Fibroblast of skin of left biceps (primary cell): ENCODE measurements around the gene TSPAN9.

Source experiments
- DNase-seq, 2 experiments: peaks; one replicate each; pipeline ENCODE4 v3.0.0-alpha.2; 2013; ENCODE audit warnings: low read depth in 2 of 2

TSPAN9 gene

GRCh38 chr12:3225154-3225795 lies 148.1 kb downstream of the TSPAN9 start:
- no peak for DNase-seq

DNA sequence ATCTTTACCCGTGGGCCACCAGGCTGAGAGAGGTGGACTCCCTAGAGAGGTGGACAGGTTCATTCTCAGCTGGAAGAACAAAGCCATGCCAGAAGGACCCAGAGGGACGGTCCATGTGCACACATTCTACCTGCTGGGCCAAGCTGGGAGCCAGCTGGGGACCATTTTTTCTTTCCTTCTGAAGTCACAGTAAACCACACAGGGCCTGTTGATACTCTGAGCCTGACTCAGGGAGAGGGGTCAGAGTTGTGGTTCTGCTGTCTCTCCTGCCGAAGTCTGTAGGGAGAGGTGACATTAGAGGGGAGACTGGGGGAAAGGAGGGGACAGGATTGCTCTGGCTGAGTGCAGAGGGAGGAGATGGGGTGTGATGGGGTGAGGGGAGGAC lies 148.6 kb downstream of the TSPAN9 start:
- no peak for DNase-seq

DNA sequence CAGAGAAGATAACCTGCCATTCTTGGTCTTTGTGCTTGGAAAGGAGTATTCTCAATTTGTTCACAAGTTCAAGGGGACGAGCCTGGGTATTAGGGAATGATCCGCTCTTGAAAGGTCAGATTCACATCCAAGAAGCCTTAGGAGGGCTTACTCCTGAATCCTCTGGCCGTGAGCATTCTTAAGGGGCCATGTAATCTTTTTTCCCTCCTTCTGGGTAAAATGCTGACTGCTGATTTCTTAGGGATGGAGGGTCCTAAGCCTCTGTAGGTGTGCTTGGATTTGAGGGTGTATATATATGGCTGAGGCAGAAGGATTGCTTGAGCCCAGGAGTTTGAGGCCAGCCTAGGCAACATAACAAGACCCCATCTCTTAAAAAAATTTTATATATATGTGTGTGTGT lies 149.1 kb downstream of the TSPAN9 start:
- no peak for DNase-seq

DNA sequence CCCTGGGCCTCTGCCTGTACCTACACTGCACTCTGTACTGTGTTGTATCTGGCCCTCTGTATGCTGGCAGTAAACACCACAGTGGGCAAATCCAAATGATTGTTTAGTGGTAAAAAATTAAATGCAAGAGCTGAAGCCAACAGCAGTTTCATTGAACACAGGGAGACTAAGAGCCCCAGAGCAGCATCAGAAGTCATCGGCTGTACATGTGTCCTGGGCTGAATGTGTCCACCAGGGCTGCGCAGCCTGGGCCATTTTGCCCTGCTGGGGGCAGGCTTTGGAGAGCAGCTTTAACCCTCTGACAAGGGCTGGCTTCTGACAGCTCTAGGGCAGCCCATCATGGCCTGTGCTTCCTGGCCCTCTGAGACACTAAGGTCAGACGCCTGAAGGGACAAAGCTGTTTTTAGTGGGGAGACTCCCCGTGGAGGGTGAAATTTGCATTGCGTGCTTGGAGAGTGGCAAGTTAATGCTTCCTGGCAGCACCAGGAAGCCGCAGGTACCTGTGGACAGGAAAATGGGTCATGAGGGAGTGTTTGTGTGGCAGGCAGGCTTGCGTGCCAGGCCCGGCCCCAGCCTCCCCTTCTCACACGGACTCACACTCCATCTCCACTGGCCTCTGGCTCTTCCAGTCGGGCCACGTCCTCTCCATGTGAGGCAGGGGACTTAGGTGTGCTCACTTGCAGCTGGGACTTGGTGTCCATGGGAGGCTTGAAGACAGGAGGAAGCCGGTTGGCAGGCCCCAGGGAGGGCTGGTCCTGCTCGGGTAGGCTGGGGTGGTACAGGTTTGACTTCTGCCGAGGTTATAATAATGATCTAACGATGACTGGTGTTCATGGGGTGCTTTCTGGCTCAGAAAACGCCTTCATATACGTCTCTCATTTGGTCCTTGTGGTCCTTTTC lies 150.1 kb downstream of the TSPAN9 start:
- DNase-seq: no peak

DNA sequence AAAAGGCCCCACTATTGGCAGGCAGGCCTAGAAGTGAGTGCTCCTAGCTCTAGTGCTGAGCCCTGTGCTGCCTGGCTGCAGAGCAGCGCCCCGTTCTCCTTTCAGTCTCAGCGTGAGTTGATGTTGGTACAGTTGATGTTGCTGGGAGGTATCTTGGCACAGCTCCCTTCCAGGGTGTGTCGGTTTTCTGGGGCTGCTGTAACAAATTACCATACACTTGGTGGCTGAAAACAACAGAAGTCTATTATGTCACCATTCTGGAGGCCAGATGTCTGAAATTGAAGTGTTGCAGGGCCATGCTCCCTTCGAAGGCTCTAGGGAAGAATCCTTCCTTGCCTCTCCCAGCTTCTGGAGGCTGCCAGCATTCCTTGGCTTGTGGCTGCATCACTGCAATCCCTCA lies 151.4 kb downstream of the TSPAN9 start:
- no peak for DNase-seq

DNA sequence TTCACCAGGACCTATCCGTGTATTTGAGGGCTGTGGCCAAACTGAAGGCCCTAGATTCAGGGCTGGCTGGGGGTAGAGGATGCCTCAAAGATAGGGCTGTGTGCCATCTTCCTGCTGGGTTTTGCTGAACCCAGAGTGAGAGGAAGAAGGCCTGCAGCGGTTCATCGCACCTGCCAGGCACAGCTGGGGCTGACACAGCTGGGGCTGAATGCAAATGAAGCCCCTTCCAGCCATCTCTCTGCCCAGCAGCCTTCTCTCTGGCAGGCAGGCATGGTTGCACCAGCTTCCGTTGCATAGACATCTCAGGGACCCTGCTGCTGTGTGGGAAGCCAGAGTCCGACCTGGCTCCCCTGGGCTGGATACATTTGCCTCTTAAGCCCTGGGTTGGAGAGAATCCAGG lies 152.4 kb downstream of the TSPAN9 start:
- DNase-seq: no peak

DNA sequence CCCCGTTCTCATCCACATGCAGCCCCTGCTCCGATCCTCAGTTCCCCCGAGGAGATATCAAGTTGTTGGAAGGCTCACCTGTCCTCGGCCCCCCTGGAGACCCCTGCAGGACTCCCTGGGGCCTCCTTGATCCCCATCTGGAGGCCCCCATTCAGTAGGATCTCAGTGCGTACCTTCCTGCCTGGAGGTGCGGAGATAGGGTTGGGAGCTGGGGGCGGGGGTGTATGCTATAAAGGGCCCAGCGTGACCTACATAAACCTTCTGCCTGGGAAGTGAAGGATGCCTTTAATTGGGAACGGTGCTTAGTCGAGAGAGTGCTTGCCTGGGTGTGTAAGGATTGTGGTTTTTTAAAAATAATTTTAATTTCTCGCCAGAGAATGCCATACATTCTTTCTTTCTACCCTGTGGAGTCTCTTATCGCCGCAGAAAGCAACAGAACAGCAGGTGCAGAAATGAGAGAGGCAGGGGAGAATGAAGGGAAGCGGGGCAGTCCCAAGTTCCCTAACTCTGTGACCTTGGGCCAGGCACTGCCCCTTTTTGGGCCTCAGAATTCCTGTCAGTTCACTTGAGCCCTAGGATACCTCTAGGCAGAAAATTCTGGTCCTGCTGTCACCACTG lies 153.7 kb downstream of the TSPAN9 start:
- DNase-seq: no peak

GRCh38 chr12:3231399-3231876 lies 154.3 kb downstream of the TSPAN9 start:
- DNase-seq: no peak

GRCh38 chr12:3233797-3234196 lies 156.6 kb downstream of the TSPAN9 start:
- DNase-seq: no peak

GRCh38 chr12:3236345-3237187 lies 159.4 kb downstream of the TSPAN9 start:
- DNase-seq: no peak

GRCh38 chr12:3238196-3238595 lies 161.0 kb downstream of the TSPAN9 start:
- no peak for DNase-seq

DNA sequence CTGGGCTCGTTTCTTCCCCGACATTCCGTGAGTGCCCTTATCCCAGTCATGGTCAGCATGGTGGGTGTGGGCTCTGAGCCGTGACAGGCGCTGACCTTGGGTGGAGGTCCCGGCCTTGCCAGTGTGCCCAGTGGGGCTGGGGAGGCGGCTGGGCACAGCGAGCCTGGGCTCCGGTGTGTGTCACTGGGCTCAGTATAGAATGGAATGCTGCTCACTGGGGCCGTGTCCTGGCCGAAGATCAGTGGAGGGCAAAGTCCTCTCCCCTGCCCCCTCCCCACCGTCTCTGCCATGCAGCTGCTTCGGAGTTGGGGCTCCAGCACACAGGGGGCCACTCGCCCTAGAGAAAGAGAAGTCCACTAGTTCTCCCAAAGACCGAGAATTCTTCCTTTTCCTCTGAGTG lies 164.4 kb downstream of the TSPAN9 start:
- DNase-seq: no peak

DNA sequence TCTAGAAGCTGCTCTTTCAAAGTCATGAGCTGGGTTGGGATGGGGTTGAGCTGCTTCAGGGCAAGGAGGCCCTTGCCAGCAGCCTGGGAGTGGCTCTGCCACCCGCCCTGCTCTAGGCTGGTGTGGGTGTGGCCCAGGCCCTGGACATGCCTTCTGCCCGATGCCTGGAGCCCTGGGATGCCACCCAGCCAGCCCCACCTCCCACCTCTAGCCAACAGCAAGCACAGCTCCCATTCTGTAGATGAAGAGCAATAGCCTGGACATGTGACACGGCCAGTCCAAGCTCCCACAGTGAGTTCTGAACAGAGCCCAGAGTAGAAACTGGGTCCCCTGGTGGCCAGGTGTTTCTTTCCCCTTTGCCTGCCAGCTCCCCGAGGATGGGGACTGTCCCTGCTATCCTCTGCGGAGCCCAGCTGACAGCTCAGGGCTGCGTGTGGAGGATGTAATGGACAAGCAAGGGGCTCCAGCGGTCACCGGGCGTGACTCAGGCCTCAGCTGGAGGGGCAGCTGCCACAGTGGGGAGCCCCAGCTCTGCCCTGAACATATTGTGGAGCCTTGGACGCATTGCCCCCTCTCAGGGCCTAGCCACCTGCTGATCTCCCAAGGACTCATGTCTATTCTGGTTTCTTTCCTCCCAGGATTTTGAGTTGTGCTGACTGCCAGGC lies 165.2 kb downstream of the TSPAN9 start:
- no peak for DNase-seq

- no peak for DNase-seq
These were observed 166.4 kb downstream of the TSPAN9 start for GRCh38 chr12:3243376-3244084.

DNA sequence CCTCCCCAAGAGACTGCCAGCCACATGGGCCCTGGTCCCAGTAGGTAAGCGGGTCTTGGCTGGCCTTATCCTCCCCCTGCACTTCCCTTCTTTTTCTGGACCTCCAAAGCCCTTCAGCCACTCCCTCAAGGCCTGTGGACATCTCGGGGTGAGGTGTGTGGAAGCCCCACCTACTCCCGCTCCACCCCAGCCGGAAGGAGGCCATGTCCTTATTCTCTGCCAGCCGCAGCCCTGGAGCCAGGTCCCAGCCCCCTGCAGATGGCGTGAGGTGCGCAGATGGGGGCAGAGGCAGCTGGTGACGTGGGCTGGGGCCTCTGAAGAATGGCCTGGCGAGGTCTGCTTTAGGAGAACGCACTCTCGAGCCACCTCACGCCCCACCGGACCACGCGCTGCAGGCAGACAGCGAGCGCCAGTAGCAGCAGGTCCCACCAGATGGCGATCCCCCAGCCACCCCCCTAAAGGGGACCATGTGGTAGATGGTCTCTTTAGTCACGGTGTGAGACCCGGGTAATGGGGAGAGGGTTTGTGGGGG lies 167.1 kb downstream of the TSPAN9 start:
- DNase-seq: no peak

- no peak for DNase-seq
These were observed 169.1 kb downstream of the TSPAN9 start for GRCh38 chr12:3246253-3246652.

DNA sequence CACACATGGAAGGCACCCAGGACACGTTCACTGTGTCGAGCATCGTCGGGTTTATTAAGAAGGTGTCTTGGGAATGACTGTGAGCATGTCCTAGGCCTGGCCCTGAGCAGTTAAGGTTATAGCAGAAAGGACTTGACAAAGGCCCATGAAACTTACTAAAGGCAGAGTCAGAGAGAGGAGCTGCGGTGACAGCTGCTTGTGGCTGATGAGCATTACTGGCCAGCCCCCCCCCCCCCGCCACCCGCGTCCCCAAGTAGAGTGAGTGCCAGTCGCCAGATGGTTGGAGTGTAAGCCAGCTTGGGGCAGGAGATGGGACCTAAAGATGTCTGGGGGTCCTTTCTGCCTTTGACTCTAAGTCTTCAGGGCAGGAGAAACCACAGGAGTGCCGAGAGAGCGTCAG lies 169.9 kb downstream of the TSPAN9 start:
- no peak for DNase-seq

DNA sequence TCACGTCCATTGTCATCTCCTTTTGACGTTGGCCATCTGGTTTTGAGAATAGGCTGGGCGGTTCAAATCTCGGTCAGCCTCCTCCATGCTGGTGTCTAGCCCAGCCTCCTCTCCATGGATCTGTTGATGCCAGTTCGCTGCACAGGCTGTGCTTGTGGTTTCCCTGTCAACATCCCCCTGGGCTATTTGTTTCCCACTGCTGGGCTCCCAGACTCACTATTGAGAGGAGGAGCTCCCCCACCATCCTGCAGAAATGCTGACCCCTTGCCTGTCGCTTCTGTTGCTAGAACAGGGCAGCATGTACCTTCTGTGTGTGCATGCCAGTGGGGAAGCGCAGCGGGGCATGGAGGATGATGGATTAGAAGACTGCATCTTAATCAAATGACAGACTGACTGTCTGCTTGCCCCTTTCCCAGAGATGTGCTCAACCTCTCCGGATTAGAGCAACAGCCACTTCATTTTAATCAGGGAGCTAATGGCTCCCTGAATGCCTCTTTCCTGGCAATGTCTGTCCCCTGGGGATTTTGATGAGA lies 170.5 kb downstream of the TSPAN9 start:
- no peak for DNase-seq

- no peak for DNase-seq
These were observed 172.1 kb downstream of the TSPAN9 start for GRCh38 chr12:3249081-3249800.
